ENCODE data around the gene CORO1C. TPM values are rescaled to one million over a fixed set of nuclear protein-coding genes. Genes with fewer than 3 reads are reported as not detected.
"Not testable (repeated sequence)": the region's sequence is repeated elsewhere in the genome, so short reads cannot be mapped to it uniquely, and the experiment has no call there.

CORO1C gene
- total RNA-seq, 6 experiments from 2014 or later = 36.6 to 100 (median 57.5) TPM

DNA sequence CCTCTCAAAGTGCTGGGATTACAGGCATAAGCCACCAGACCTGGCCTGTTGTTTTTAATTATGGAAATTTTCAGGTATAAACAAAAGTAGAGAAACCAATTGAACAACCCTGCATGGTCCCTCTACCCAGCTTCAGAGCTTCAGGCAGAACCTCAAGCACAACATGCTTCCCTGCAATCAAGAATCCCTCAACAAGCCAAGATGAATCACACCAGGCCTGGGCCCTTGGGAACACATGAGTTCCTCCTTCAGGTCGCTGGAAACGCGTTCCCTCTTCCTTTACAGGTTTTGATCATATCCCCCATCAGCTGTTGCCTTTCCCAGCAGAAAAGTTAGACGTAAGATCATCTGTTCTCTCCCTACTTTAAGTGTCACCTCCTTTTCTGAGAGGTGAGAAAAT is 20.5 kb upstream of the CORO1C start:
- Histone ChIP-seq H3K36me3 (no peaks in the 10 kb centered on the region), H3K4me1 (no peaks in the 10 kb centered on the region), H3K9me3 (no peaks in the 10 kb centered on the region), H3K27ac (no peak overlapping the region), H3K27me3 (no peaks in the 10 kb centered on the region), H3K4me3 (no peak overlapping the region)
- DNase-seq = no peak
- TF ChIP-seq, protein P1, sequence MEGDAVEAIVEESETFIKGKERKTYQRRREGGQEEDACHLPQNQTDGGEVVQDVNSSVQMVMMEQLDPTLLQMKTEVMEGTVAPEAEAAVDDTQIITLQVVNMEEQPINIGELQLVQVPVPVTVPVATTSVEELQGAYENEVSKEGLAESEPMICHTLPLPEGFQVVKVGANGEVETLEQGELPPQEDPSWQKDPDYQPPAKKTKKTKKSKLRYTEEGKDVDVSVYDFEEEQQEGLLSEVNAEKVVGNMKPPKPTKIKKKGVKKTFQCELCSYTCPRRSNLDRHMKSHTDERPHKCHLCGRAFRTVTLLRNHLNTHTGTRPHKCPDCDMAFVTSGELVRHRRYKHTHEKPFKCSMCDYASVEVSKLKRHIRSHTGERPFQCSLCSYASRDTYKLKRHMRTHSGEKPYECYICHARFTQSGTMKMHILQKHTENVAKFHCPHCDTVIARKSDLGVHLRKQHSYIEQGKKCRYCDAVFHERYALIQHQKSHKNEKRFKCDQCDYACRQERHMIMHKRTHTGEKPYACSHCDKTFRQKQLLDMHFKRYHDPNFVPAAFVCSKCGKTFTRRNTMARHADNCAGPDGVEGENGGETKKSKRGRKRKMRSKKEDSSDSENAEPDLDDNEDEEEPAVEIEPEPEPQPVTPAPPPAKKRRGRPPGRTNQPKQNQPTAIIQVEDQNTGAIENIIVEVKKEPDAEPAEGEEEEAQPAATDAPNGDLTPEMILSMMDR (IDR thresholded peaks at IDR 0.05) = no peak
- no peak for TF ChIP-seq POLR2A (IDR thresholded peaks at IDR 0.05)
- intact Hi-C loops (cut with DNase I) = no loop called here
- ATAC-seq = no peak
- WGBS (ENCODE audit: insufficient coverage, low coverage, low lambda C conversion rate, missing lambda C conversion rate) = 72% methylated on average over 4 of the region's 4 CpGs

DNA sequence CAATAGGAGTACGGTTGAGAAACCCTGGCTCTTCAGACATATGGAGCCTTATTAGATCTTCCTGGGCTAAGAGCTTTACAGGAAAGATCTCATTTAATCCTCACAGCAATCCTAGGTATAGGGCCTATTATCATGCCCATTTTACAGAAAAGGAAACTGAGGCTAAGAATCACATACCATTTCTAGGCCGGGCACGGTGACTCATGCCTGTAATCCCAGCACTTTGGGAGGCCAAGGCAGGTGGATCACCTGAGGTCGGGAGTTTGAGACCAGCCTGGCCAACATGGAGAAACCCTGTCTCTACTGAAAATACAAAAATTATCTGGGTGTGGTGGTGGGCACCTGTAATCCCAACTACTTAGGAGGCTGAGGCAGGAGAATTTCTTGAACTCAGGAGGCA is 19.7 kb upstream of the CORO1C start:
- H3K36me3 ChIP-seq; H3K9me3 ChIP-seq; ATAC-seq; H3K4me3 ChIP-seq; H3K27me3 ChIP-seq; H3K27ac ChIP-seq; DNase-seq; H3K4me1 ChIP-seq; intact Hi-C loops (cut with DNase I): not testable (repeated sequence)
- 96% methylated on average over 3 of the region's 4 CpGs for WGBS (ENCODE audit: insufficient coverage, low coverage, low lambda C conversion rate, missing lambda C conversion rate)

DNA sequence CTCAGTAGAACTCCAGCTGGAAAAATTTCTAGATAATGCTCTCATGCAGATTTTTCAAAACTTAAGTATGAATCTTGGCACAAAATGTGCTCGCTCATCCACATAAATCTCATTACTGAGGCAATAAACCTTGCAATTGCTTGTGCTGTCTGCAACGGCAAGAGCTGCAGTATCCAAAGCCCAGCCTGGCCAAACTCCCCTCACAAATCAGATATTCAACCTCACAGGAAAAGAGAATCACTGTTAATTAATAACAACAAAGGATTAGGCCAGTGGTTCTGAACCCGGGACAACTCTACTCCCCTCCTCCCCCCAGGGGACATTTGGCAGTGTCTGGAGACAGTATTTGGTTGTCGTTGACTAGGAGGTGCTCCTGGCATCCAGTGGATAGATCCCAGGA is 19.2 kb upstream of the CORO1C start:
- TF ChIP-seq POLR2A (IDR thresholded peaks at IDR 0.05) = no peak
- TF ChIP-seq, protein P1 (IDR thresholded peaks at IDR 0.05) = no peak

DNA sequence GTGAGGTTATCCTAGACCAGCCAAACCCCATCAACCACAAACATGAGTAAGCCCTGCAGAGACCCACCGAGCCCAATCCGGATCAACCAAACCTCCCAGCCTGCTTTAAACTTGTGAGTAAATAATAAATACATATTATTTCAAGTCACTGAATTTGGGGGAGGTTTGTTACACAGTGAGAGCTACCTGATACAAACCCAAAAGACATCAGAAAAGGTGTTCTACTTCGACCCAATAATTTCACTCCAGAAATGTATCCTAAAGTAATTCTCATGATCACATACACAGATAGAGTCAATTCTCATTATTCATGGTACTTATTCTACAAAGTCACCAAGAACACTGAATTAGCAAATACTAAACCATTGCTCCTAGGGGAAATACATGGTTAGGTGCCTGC is 16.2 kb upstream of the CORO1C start:
- WGBS (ENCODE audit: insufficient coverage, low coverage, low lambda C conversion rate, missing lambda C conversion rate) = 97% methylated on average over 3 of the region's 3 CpGs
- Histone ChIP-seq H3K27me3 (no peaks in the 10 kb centered on the region), H3K4me1 (no peaks in the 10 kb centered on the region), H3K4me3 (no peak overlapping the region), H3K36me3 (no peaks in the 10 kb centered on the region), H3K27ac (no peak overlapping the region), H3K9me3 (no peaks in the 10 kb centered on the region)
- TF ChIP-seq POLR2A (IDR thresholded peaks at IDR 0.05) = no peak
- TF ChIP-seq, protein P1 (IDR thresholded peaks at IDR 0.05) = no peak
- ATAC-seq = no peak
- DNase-seq = no peak
- intact Hi-C loops (cut with DNase I) = no loop called here

More for the DNA sequence above, 19.2 kb upstream of the CORO1C start:
- WGBS (ENCODE audit: insufficient coverage, low coverage, low lambda C conversion rate, missing lambda C conversion rate) = 56% methylated on average over 4 of the region's 4 CpGs
- Histone ChIP-seq H3K9me3 (no peaks in the 10 kb centered on the region), H3K4me3 (no peak overlapping the region), H3K36me3 (no peaks in the 10 kb centered on the region), H3K27ac (no peak overlapping the region), H3K27me3 (no peaks in the 10 kb centered on the region), H3K4me1 (no peaks in the 10 kb centered on the region)
- DNase-seq (no peak), ATAC-seq (no peak)
- intact Hi-C loops (cut with DNase I) = no loop called here

DNA sequence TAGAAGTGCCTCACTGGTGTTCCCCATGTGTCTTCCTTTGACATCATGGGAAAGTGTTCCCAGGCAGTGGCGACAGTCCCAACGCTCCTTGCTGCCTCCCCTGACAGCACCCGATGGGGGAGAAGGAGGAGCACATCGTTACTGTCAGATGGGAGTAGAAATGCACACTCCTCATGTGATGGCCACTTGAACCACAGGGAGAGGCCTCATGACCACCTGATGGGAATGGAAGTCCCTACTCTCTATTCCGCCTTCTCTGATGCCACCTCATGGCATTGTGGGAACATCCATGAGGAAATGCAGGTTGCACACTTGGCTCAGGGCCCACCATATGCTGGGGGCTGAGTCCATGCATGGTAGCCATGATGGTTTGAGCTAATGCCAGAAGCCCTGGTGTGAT is 14.3 kb upstream of the CORO1C start:
- TF ChIP-seq, protein P1 (IDR thresholded peaks at IDR 0.05) = no peak
- TF ChIP-seq POLR2A (IDR thresholded peaks at IDR 0.05) = no peak
- intact Hi-C loops (cut with DNase I) = no loop called here
- no peak overlapping the region for H3K27ac ChIP-seq
- DNase-seq = no peak
- H3K4me1 ChIP-seq = no peaks in the 10 kb centered on the region
- ATAC-seq = no peak
- no peaks in the 10 kb centered on the region for H3K36me3 ChIP-seq
- H3K9me3 ChIP-seq = no peaks in the 10 kb centered on the region
- H3K27me3 ChIP-seq = no peaks in the 10 kb centered on the region
- no CpG with 5 or more reads among the region's 5 CpGs for WGBS (ENCODE audit: insufficient coverage, low coverage, low lambda C conversion rate, missing lambda C conversion rate)
- no peak overlapping the region for H3K4me3 ChIP-seq

All from right lobe of liver (tissue), 6 donors.